Suprapubic skin (tissue), 3 donors: ENCODE data around the gene SLIT1.

ENCODE experiments used
- EP300 ChIP-seq: sonication (generic); formaldehyde crosslinking; IDR thresholded peaks from one replicate; pipeline ENCODE4 v1.6.1; 2017; ENCODE audit warnings: antibody characterized with exemption
- POLR2A ChIP-seq, 2 donors: fragments of 450-650 bp; IDR thresholded peaks; one replicate each; pipeline ENCODE4 v1.6.1; 2017; ENCODE audit warnings: antibody characterized with exemption in 2 of 2, mild to moderate bottlenecking in 2 of 2, moderate library complexity in 2 of 2
- TF ChIP-seq, protein P1 (sequence below), 2 donors: fragments of 200-600 bp in 1 of 2; fragments of 450-650 bp in 1 of 2; sonication (generic) in 1 of 2; IDR thresholded peaks; one replicate each; pipeline ENCODE4 v1.5.1; 2016 to 2019; ENCODE audit warnings: antibody characterized with exemption in 2 of 2, mild to moderate bottlenecking in 1 of 2, moderate library complexity in 1 of 2

DNA sequence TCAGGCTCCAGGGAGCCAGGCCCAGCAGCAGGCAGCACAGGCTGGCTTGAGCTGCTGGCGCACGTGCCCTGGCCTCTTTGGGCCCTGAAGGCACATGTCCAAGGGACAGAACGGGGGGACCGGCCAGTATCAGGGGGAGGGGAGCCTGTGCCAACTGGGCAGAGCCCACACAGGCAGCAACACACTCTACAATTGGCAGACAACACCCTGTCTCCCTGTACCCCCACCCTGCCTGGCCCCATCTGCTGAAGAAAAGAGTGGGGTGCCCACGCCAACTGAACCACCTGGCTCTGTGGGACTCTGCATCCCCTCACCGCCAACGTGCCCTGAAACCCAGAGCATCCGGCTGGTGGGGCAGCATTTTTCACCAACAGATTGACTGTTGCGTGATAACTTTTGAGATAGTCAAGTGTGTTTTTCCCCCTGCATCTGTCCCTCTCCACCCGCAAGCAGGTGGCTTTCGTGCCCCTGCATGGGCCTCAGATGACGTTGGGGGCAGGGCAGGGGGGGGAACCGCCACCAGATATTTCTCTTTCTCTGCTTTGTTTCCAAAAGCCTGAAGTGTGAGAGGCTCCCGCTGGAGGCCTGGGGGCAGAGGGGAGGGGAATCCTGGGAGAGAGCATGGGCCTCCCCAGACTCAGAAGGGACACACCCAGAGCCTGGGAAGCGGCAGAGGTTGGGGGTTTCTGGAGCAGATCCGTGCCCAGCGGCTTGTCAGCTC lies 21.8 kb downstream of the SLIT1 start:
- TF ChIP-seq, protein P1, sequence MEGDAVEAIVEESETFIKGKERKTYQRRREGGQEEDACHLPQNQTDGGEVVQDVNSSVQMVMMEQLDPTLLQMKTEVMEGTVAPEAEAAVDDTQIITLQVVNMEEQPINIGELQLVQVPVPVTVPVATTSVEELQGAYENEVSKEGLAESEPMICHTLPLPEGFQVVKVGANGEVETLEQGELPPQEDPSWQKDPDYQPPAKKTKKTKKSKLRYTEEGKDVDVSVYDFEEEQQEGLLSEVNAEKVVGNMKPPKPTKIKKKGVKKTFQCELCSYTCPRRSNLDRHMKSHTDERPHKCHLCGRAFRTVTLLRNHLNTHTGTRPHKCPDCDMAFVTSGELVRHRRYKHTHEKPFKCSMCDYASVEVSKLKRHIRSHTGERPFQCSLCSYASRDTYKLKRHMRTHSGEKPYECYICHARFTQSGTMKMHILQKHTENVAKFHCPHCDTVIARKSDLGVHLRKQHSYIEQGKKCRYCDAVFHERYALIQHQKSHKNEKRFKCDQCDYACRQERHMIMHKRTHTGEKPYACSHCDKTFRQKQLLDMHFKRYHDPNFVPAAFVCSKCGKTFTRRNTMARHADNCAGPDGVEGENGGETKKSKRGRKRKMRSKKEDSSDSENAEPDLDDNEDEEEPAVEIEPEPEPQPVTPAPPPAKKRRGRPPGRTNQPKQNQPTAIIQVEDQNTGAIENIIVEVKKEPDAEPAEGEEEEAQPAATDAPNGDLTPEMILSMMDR (IDR thresholded peaks at IDR 0.05) = no peak
- TF ChIP-seq POLR2A (IDR thresholded peaks at IDR 0.05) (no peak), EP300 (no peak)
